Mesendoderm (in vitro differentiated cells): ENCODE measurements around the gene MSN.

Experiments
- DNase-seq: peaks from one replicate; pipeline ENCODE4 v3.0.0; 2013
- H2AK5ac ChIP-seq: 2 replicates; pipeline ENCODE4 v1.6.1; 2013; ENCODE audit warnings: low read length, inconsistent platforms
- H2BK120ac ChIP-seq: 2 replicates; pipeline ENCODE4 v1.6.1; 2013; ENCODE audit warnings: low read depth, mild to moderate bottlenecking, low read length, moderate library complexity, mixed read lengths
- H2BK15ac ChIP-seq: replicated peaks from 2 replicates; pipeline ENCODE4 v1.6.1; 2013; ENCODE audit warnings: low read depth, mild to moderate bottlenecking, moderate library complexity
- H2BK5ac ChIP-seq: 2 replicates; pipeline ENCODE4 v1.6.1; 2013; ENCODE audit warnings: low read length, inconsistent platforms
- H3K18ac ChIP-seq: 2 replicates; pipeline ENCODE4 v1.6.1; 2013; ENCODE audit warnings: mild to moderate bottlenecking, low read length, mixed read lengths
- H3K23ac ChIP-seq: one replicate; pipeline ENCODE4 v1.6.1; 2013; ENCODE audit warnings: low read length
- H3K27ac ChIP-seq: 2 replicates; pipeline ENCODE4 v1.5.1; 2013; ENCODE audit warnings: low read depth, mild to moderate bottlenecking, inconsistent platforms, low read length, moderate library complexity
- H3K27me3 ChIP-seq: 2 replicates; pipeline ENCODE4 v1.6.1; 2013; ENCODE audit warnings: low read length, control low read depth, mild to moderate bottlenecking, inconsistent platforms; ENCODE audit not compliant: insufficient read depth, poor library complexity
- H3K36me3 ChIP-seq: 2 replicates; pipeline ENCODE4 v1.6.1; 2013; ENCODE audit warnings: low read length, inconsistent platforms; ENCODE audit not compliant: control insufficient read depth, insufficient read depth
- H3K4ac ChIP-seq: one replicate; pipeline ENCODE4 v1.6.1; 2013; ENCODE audit warnings: low read depth, mild to moderate bottlenecking, low read length, moderate library complexity
- H3K4me1 ChIP-seq: 2 replicates; pipeline ENCODE4 v1.6.1; 2013; ENCODE audit warnings: low read depth, low read length, inconsistent platforms; ENCODE audit not compliant: control insufficient read depth
- H3K4me2 ChIP-seq: 2 replicates; pipeline ENCODE4 v1.6.1; 2013; ENCODE audit warnings: low read length
- H3K4me3 ChIP-seq: 2 replicates; pipeline ENCODE4 v1.5.1; 2013; ENCODE audit warnings: mild to moderate bottlenecking, low read length
- H3K56ac ChIP-seq: one replicate; pipeline ENCODE4 v1.6.1; 2013; ENCODE audit warnings: low read length
- H3K79me1 ChIP-seq: 2 replicates; pipeline ENCODE4 v1.6.1; 2013; ENCODE audit warnings: low read length, inconsistent platforms
- H3K79me2 ChIP-seq: 2 replicates; pipeline ENCODE4 v1.6.1; 2013; ENCODE audit warnings: mild to moderate bottlenecking, low read length; ENCODE audit not compliant: control insufficient read depth, insufficient read depth
- H3K9ac ChIP-seq: 2 replicates; pipeline ENCODE4 v1.6.1; 2013; ENCODE audit warnings: low read length, inconsistent platforms
- H4K5ac ChIP-seq: one replicate; pipeline ENCODE4 v1.6.1; 2013; ENCODE audit warnings: low read length
- H4K8ac ChIP-seq: one replicate; pipeline ENCODE4 v1.6.1; 2013; ENCODE audit warnings: low read depth, mild to moderate bottlenecking, control low read depth, low read length, moderate library complexity
- WGBS: extraction: QIAGEN DNeasy Blood & Tissue Kit; methylation state at CpG from one replicate; pipeline ENCODE4 v1.1.7; 2013; ENCODE audit warnings: low lambda C conversion rate, missing lambda C conversion rate; ENCODE audit not compliant: insufficient coverage; ENCODE audit errors: extremely low coverage; 5-methylcytosine and 5-hydroxymethylcytosine counted together

Gene MSN

GRCh38 chrX:65706041-65706828 lies 38.8 kb downstream of the MSN start:
- Histone ChIP-seq H2BK120ac (no peak overlapping the region), H2BK15ac (no peak overlapping the region), H3K36me3 (no peaks in the 10 kb centered on the region), H3K4me1 (peaks cover 2% of the 10 kb centered on the region), H2AK5ac (no peak overlapping the region), H3K4ac (no peak overlapping the region), H3K56ac (no peak overlapping the region), H3K23ac (no peak overlapping the region), H4K5ac (no peak overlapping the region), H3K9ac (no peak overlapping the region), H3K79me2 (peaks cover 43% of the 10 kb centered on the region), H3K4me3 (no peak overlapping the region), H3K79me1 (no peaks in the 10 kb centered on the region), H3K27ac (peak overlapping the region; percentile 19), H4K8ac (no peak overlapping the region), H3K18ac (no peak overlapping the region), H3K27me3 (no peaks in the 10 kb centered on the region), H2BK5ac (no peak overlapping the region), H3K4me2 (no peak overlapping the region)
- peak; percentile 69 for DNase-seq
- WGBS, result no CpG with 5 or more reads among the region's 5 CpGs

GRCh38 chrX:65707151-65707550 lies 39.7 kb downstream of the MSN start:
- Histone ChIP-seq H3K23ac (no peak overlapping the region), H2BK15ac (no peak overlapping the region), H3K9ac (no peak overlapping the region), H4K8ac (no peak overlapping the region), H2BK120ac (no peak overlapping the region), H2BK5ac (no peak overlapping the region), H3K4me3 (no peak overlapping the region), H3K36me3 (no peaks in the 10 kb centered on the region), H3K27ac (no peak overlapping the region), H3K79me1 (no peaks in the 10 kb centered on the region), H3K4ac (no peak overlapping the region), H2AK5ac (no peak overlapping the region), H4K5ac (no peak overlapping the region), H3K56ac (no peak overlapping the region), H3K79me2 (peaks cover 41% of the 10 kb centered on the region), H3K27me3 (no peaks in the 10 kb centered on the region), H3K4me2 (no peak overlapping the region), H3K18ac (no peak overlapping the region), H3K4me1 (peaks cover 2% of the 10 kb centered on the region)
- no CpG with 5 or more reads among the region's 2 CpGs for WGBS
- DNase-seq, result no peak

- no peak overlapping the region for H4K5ac ChIP-seq
- no peaks in the 10 kb centered on the region for H3K27me3 ChIP-seq
- no peak overlapping the region for H3K4me3 ChIP-seq
- H3K4ac ChIP-seq, result no peak overlapping the region
- H3K18ac ChIP-seq, result no peak overlapping the region
- H2BK15ac ChIP-seq, result no peak overlapping the region
- no peak for DNase-seq
- peaks cover 27% of the 10 kb centered on the region for H3K79me2 ChIP-seq
- no peaks in the 10 kb centered on the region for H3K36me3 ChIP-seq
- H2BK120ac ChIP-seq, result no peak overlapping the region
- no peak overlapping the region for H4K8ac ChIP-seq
- H3K27ac ChIP-seq, result no peak overlapping the region
- no peak overlapping the region for H3K9ac ChIP-seq
- H3K4me1 ChIP-seq, result no peaks in the 10 kb centered on the region
- no peak overlapping the region for H3K23ac ChIP-seq
- no peak overlapping the region for H2AK5ac ChIP-seq
- no peak overlapping the region for H3K56ac ChIP-seq
- no peak overlapping the region for H3K4me2 ChIP-seq
- no peaks in the 10 kb centered on the region for H3K79me1 ChIP-seq
- no peak overlapping the region for H2BK5ac ChIP-seq
- WGBS, result no CpG with 5 or more reads among the region's 6 CpGs
Observed at GRCh38 chrX:65712005-65712806, 44.8 kb downstream of the MSN start.

GRCh38 chrX:65718538-65718937 lies 51.1 kb downstream of the MSN start:
- Histone ChIP-seq H3K27me3 (no peaks in the 10 kb centered on the region), H3K9ac (no peak overlapping the region), H2BK15ac (no peak overlapping the region), H4K5ac (no peak overlapping the region), H3K56ac (no peak overlapping the region), H4K8ac (no peak overlapping the region), H3K18ac (no peak overlapping the region), H2BK5ac (no peak overlapping the region), H3K27ac (no peak overlapping the region), H3K4me3 (no peak overlapping the region), H3K4ac (no peak overlapping the region), H2BK120ac (no peak overlapping the region), H3K79me2 (peaks cover 8% of the 10 kb centered on the region), H3K23ac (no peak overlapping the region), H3K79me1 (no peaks in the 10 kb centered on the region), H3K4me1 (no peaks in the 10 kb centered on the region), H3K4me2 (no peak overlapping the region), H2AK5ac (no peak overlapping the region), H3K36me3 (no peaks in the 10 kb centered on the region)
- no CpG with 5 or more reads among the region's 4 CpGs for WGBS
- DNase-seq, result no peak

GRCh38 chrX:65720381-65720964 lies 53.0 kb downstream of the MSN start:
- Histone ChIP-seq H2BK5ac (no peak overlapping the region), H3K9ac (no peak overlapping the region), H3K79me2 (peaks cover 2% of the 10 kb centered on the region), H3K4ac (no peak overlapping the region), H2BK15ac (no peak overlapping the region), H3K4me2 (no peak overlapping the region), H4K5ac (no peak overlapping the region), H3K27me3 (no peaks in the 10 kb centered on the region), H2BK120ac (no peak overlapping the region), H3K4me1 (no peaks in the 10 kb centered on the region), H3K18ac (no peak overlapping the region), H3K23ac (no peak overlapping the region), H2AK5ac (no peak overlapping the region), H3K79me1 (no peaks in the 10 kb centered on the region), H3K56ac (no peak overlapping the region), H3K36me3 (no peaks in the 10 kb centered on the region), H3K27ac (no peak overlapping the region), H3K4me3 (no peak overlapping the region), H4K8ac (no peak overlapping the region)
- no CpG with 5 or more reads among the region's 2 CpGs for WGBS
- no peak for DNase-seq
